GM23338 (cell line): ENCODE measurements around the gene TBP. TPM values are rescaled to one million over a fixed set of nuclear protein-coding genes. Genes with fewer than 3 reads are reported as not detected.

Experiments used
- ATAC-seq: fragments of 200-7000 bp; cut with Tn5 transposase; 3 replicates; pipeline ENCODE4 v1.9.1; 2020
- DNase-seq: peaks from one replicate; pipeline ENCODE4 v3.0.0-alpha.2; 2015; ENCODE audit warnings: low spot score
- H2AFZ ChIP-seq: fragments of 200-600 bp; sonication (generic); 2 replicates; pipeline ENCODE4 v1.8.0; 2016; ENCODE audit warnings: antibody characterized with exemption, mild to moderate bottlenecking, moderate library complexity
- H3F3A ChIP-seq: fragments of 200-600 bp; sonication (generic); replicated peaks from 2 replicates; pipeline ENCODE4 v1.8.0; 2017; ENCODE audit warnings: antibody characterized with exemption, mixed run types, low read depth
- H3K27ac ChIP-seq: fragments of 200-600 bp; sonication (generic); 2 replicates; pipeline ENCODE4 v1.6.1; 2016; ENCODE audit warnings: low read depth
- H3K27me3 ChIP-seq: fragments of 200-600 bp; sonication (generic); 2 replicates; pipeline ENCODE4 v1.8.0; 2016; ENCODE audit warnings: mild to moderate bottlenecking, mixed run types, moderate library complexity; ENCODE audit not compliant: insufficient read depth
- H3K36me3 ChIP-seq: fragments of 200-600 bp; sonication (generic); 2 replicates; pipeline ENCODE4 v1.8.0; 2016; ENCODE audit warnings: mild to moderate bottlenecking; ENCODE audit not compliant: insufficient read depth
- H3K4me1 ChIP-seq: fragments of 200-600 bp; sonication (generic); 2 replicates; pipeline ENCODE4 v1.8.0; 2016; ENCODE audit warnings: mild to moderate bottlenecking, moderate library complexity; ENCODE audit not compliant: insufficient read depth
- H3K4me2 ChIP-seq: fragments of 200-600 bp; sonication (generic); 2 replicates; pipeline ENCODE4 v1.7.1; 2017; ENCODE audit warnings: mixed run types
- H3K4me3 ChIP-seq: fragments of 200-600 bp; sonication (generic); 2 replicates; pipeline ENCODE4 v1.6.1; 2016; ENCODE audit warnings: mixed run types
- H3K79me2 ChIP-seq: fragments of 200-600 bp; sonication (generic); replicated peaks from 2 replicates; pipeline ENCODE4 v1.8.0; 2017; ENCODE audit warnings: mild to moderate bottlenecking; ENCODE audit not compliant: insufficient read depth
- H3K9me2 ChIP-seq: fragments of 200-600 bp; sonication (generic); 2 replicates; pipeline ENCODE4 v1.8.0; 2017; ENCODE audit not compliant: insufficient read depth
- H4K20me1 ChIP-seq: fragments of 200-600 bp; sonication (generic); replicated peaks from 2 replicates; pipeline ENCODE4 v1.8.0; 2017; ENCODE audit warnings: mild to moderate bottlenecking; ENCODE audit not compliant: insufficient read depth
- H3K27ac Mint-ChIP-seq: 2 replicates; pipeline ENCODE4 v1.8.0; 2020; ENCODE audit warnings: inconsistent platforms, mild to moderate bottlenecking, moderate library complexity, mixed read lengths
- H3K27me3 Mint-ChIP-seq: 3 replicates; pipeline ENCODE4 v1.8.0; 2022; ENCODE audit warnings: low read depth, mild to moderate bottlenecking, moderate library complexity, mixed read lengths, inconsistent platforms; ENCODE audit not compliant: insufficient read depth, poor library complexity
- H3K36me3 Mint-ChIP-seq: 3 replicates; pipeline ENCODE4 v1.8.0; 2021; ENCODE audit warnings: low read depth, mild to moderate bottlenecking, inconsistent platforms, moderate library complexity, mixed read lengths
- H3K4me1 Mint-ChIP-seq: 3 replicates; pipeline ENCODE4 v1.8.0; 2020; ENCODE audit warnings: mild to moderate bottlenecking, inconsistent platforms, mixed read lengths
- H3K4me3 Mint-ChIP-seq: 3 replicates; pipeline ENCODE4 v1.8.0; 2021; ENCODE audit warnings: moderate library complexity, mild to moderate bottlenecking, inconsistent platforms, mixed read lengths
- H3K9me3 Mint-ChIP-seq: 3 replicates; pipeline ENCODE4 v1.8.0; 2020; ENCODE audit warnings: moderate library complexity, mild to moderate bottlenecking, inconsistent platforms, mixed read lengths
- CREB1 ChIP-seq: fragments of 250-450 bp; sonication (Bioruptor Pico); IDR thresholded peaks from 2 replicates; pipeline ENCODE4 v1.5.0; 2020; ENCODE audit warnings: low read depth, mild to moderate bottlenecking, moderate library complexity
- CTCF ChIP-seq, 2 experiments: fragments of 200-600 bp in 1 of 2; sonication (generic) in 1 of 2; conservative IDR thresholded peaks; 2 replicates each; pipeline versions ENCODE4 v1.5.1 to v1.6.1; 2016 to 2017; ENCODE audit warnings: antibody characterized with exemption in 2 of 2, low read depth in 2 of 2, mild to moderate bottlenecking in 2 of 2, moderate library complexity in 1 of 2
- EZH2 ChIP-seq: fragments of 200-600 bp; sonication (generic); IDR thresholded peaks from one replicate; pipeline ENCODE4 v1.8.0; 2017; ENCODE audit warnings: antibody characterized with exemption, mild to moderate bottlenecking, low read depth; ENCODE audit not compliant: unreplicated experiment
- JUNB ChIP-seq: IDR thresholded peaks from one replicate; pipeline ENCODE4 v1.6.1; 2016; ENCODE audit warnings: antibody characterized with exemption; ENCODE audit not compliant: unreplicated experiment
- NANOG ChIP-seq: IDR thresholded peaks from 2 replicates; pipeline ENCODE4 v1.6.1; 2016; ENCODE audit warnings: antibody characterized with exemption, borderline replicate concordance
- STAT1 ChIP-seq: IDR thresholded peaks from one replicate; pipeline ENCODE4 v1.6.1; 2016; ENCODE audit warnings: antibody characterized with exemption; ENCODE audit not compliant: unreplicated experiment
- ZNF114 ChIP-seq: fragments of 250-450 bp; sonication (Bioruptor Pico); IDR thresholded peaks from 2 replicates; pipeline ENCODE4 v1.5.0; 2020; ENCODE audit warnings: mild to moderate bottlenecking, moderate library complexity
- ZNF331 ChIP-seq: fragments of 250-450 bp; sonication (Bioruptor Pico); IDR thresholded peaks from 2 replicates; pipeline ENCODE4 v1.5.0; 2020; ENCODE audit warnings: low read depth, mild to moderate bottlenecking, moderate library complexity
- ZNF462 ChIP-seq: fragments of 250-450 bp; sonication (Bioruptor Pico); IDR thresholded peaks from 2 replicates; pipeline ENCODE4 v1.5.0; 2020; ENCODE audit warnings: mild to moderate bottlenecking, moderate library complexity
- polyA plus RNA-seq: library from polyadenylated mRNA; unstranded; fragments of >200 nt; fragmentation: Nextera tagmentation; extraction: Ambion mirVana; gene quantifications from 2 replicates; pipeline ENCODE4 v1.2.1, GENCODE V29; 2016
- total RNA-seq: library from RNA; depleted of rRNA; stranded (reverse); fragments of >200 nt; shearing (Covaris generic); gene quantifications from 2 replicates; pipeline ENCODE4 v1.2.3, GENCODE V29; 2014

The TBP gene
- total and polyA plus RNA-seq, 2 experiments from 2014 or later = 30.3 to 36.5 TPM

GRCh38 chr6:170504479-170504878 is 49.7 kb upstream of the TBP start:
- H3K27me3 Mint-ChIP-seq = peaks cover 17% of the 10 kb centered on the region
- H3K4me1 ChIP-seq = no peaks in the 10 kb centered on the region

More at GRCh38 chr6:170504479-170504878, 49.7 kb upstream of the TBP start:
- Histone ChIP-seq H4K20me1 (no peaks in the 10 kb centered on the region), H3K27ac (no peak overlapping the region), H3F3A (no peaks in the 10 kb centered on the region), H3K36me3 (no peaks in the 10 kb centered on the region), H3K27me3 (peaks cover 5% of the 10 kb centered on the region; the same call in 1 of the 2 replicates), H3K9me2 (no peaks in the 10 kb centered on the region), H2AFZ (no peak overlapping the region), H3K4me3 (no peak overlapping the region), H3K4me2 (no peak overlapping the region), H3K79me2 (no peaks in the 10 kb centered on the region)
- H3K36me3 Mint-ChIP-seq = peaks cover 20% of the 10 kb centered on the region
- no peak overlapping the region for H3K27ac Mint-ChIP-seq
- H3K4me3 Mint-ChIP-seq = no peak overlapping the region
- ATAC-seq (no peak), DNase-seq (no peak)
- no peak for TF ChIP-seq NANOG
- TF ChIP-seq ZNF331 (CRISPR knock-in tag) = no peak
- no peak for TF ChIP-seq EZH2
- no peak for TF ChIP-seq CREB1 (CRISPR knock-in tag)
- no peak for TF ChIP-seq ZNF114 (CRISPR knock-in tag)
- TF ChIP-seq STAT1 = no peak
- TF ChIP-seq ZNF462 (CRISPR knock-in tag) = no peak
- TF ChIP-seq JUNB = no peak
- no peak for TF ChIP-seq CTCF (conservative IDR thresholded peaks at IDR 0.05; ENCODE audit: low read depth in 2 of 2)
- no peaks in the 10 kb centered on the region; the same call in 2 of the 3 replicates for H3K4me1 Mint-ChIP-seq
- peaks cover 32% of the 10 kb centered on the region for H3K9me3 Mint-ChIP-seq
